Smooth muscle cell (in vitro differentiated cells): Measurements from ENCODE around the gene FPR2. TPM values are rescaled to one million over a fixed set of nuclear protein-coding genes. Genes with fewer than 3 reads are reported as not detected.

ENCODE experiments used
- DNase-seq: peaks from one replicate; lab custom pipeline; 2025; ENCODE audit not compliant: unreplicated experiment; lab: John Stamatoyannopoulos, UW
- H2AFZ ChIP-seq: fragments of 200-600 bp; sonication (generic); 2 replicates; pipeline ENCODE4 v1.6.0; 2016; ENCODE audit warnings: antibody characterized with exemption, low read depth, mild to moderate bottlenecking
- H3F3A ChIP-seq: fragments of 200-600 bp; sonication (generic); 2 replicates; pipeline ENCODE4 v1.6.0; 2017; ENCODE audit warnings: antibody characterized with exemption, low read depth
- H3K27ac ChIP-seq: fragments of 200-600 bp; sonication (generic); 2 replicates; pipeline ENCODE4 v1.5.1; 2016; ENCODE audit warnings: low read depth, mild to moderate bottlenecking
- H3K27me3 ChIP-seq: fragments of 200-600 bp; sonication (generic); 2 replicates; pipeline ENCODE4 v1.6.1; 2016; ENCODE audit warnings: low read depth, mild to moderate bottlenecking
- H3K36me3 ChIP-seq: fragments of 200-600 bp; sonication (generic); 2 replicates; pipeline ENCODE4 v1.5.1; 2016; ENCODE audit warnings: low read depth
- H3K4me1 ChIP-seq: fragments of 200-600 bp; sonication (generic); 2 replicates; pipeline ENCODE4 v1.5.1; 2016; ENCODE audit warnings: low read depth
- H3K4me2 ChIP-seq: fragments of 200-600 bp; sonication (generic); 2 replicates; pipeline ENCODE4 v1.6.0; 2016; ENCODE audit warnings: mild to moderate bottlenecking
- H3K4me3 ChIP-seq: fragments of 200-600 bp; sonication (generic); 2 replicates; pipeline ENCODE4 v1.5.1; 2016; ENCODE audit warnings: mild to moderate bottlenecking
- H3K79me2 ChIP-seq: fragments of 200-600 bp; sonication (generic); 2 replicates; pipeline ENCODE4 v1.6.0; 2016; ENCODE audit warnings: low read depth, mild to moderate bottlenecking
- H3K9ac ChIP-seq: fragments of 200-600 bp; sonication (generic); 2 replicates; pipeline ENCODE4 v1.6.0; 2016; ENCODE audit warnings: low read depth
- H3K9me3 ChIP-seq: fragments of 200-600 bp; sonication (generic); replicated peaks from 2 replicates; pipeline ENCODE4 v1.5.1; 2016; ENCODE audit warnings: low read depth
- H4K20me1 ChIP-seq: fragments of 200-600 bp; sonication (generic); 2 replicates; pipeline ENCODE4 v1.6.0; 2016; ENCODE audit warnings: low read depth
- WGBS: methylation state at CpG from one replicate; pipeline ENCODE4 v1.1.7; 2016; ENCODE audit warnings: low lambda C conversion rate; 5-methylcytosine and 5-hydroxymethylcytosine counted together
- polyA plus RNA-seq: library from polyadenylated mRNA; unstranded; fragments of >200 nt; fragmentation: Nextera tagmentation; extraction: Ambion mirVana; gene quantifications from 2 replicates; pipeline ENCODE4 v1.2.1, GENCODE V29; 2016
- total RNA-seq: library from RNA; depleted of rRNA; stranded (reverse); fragments of >200 nt; gene quantifications from 2 replicates; pipeline ENCODE4 v1.2.3, GENCODE V29; 2014
- TF ChIP-seq, protein P1 (sequence below): fragments of 200-600 bp; sonication (generic); IDR thresholded peaks from 2 replicates; pipeline ENCODE4 v1.5.1; 2017; ENCODE audit warnings: borderline replicate concordance, mild to moderate bottlenecking, antibody characterized with exemption; ENCODE audit not compliant: insufficient read depth, poor library complexity, severe bottlenecking

Gene FPR2
- total and polyA plus RNA-seq, 2 experiments from 2014 or later = not detected

DNA sequence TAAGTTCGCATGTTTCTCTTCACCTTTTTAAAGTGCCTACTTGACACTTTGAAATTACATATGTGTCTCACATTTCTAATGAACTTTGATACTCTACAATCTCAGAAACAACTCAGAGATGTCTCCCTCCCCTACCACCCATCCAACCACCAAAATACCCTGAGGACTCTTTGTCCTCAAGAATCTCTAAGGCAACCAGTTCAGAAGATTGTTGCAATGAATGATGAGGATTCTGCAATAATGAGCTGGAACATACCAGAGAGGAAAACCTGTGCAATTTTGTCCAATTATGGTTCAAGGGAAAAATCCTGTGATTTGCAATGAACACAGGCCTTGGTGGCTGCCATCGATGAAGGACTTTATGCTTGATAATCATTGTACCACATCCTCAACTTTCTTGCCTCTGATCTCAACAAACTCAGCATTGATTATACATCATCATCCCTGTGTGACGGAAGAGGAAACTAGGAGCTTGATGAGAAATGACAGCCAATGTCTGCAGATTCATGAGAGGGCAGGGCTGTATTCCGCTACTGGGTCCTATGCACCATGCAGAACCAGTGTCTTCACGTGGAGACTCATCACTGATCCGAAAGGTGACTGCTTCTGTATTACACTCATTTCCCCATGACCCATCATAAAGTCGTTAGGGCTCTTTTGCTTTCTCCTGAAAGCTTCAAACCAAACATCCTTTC, 10.4 kb upstream of the FPR2 start:
- Histone ChIP-seq H3K36me3 (no peaks in the 10 kb centered on the region), H3K4me1 (no peaks in the 10 kb centered on the region), H4K20me1 (no peaks in the 10 kb centered on the region), H3K9ac (no peak overlapping the region), H2AFZ (no peak overlapping the region), H3K79me2 (no peaks in the 10 kb centered on the region), H3K4me2 (no peak overlapping the region), H3K27ac (no peak overlapping the region), H3K27me3 (no peaks in the 10 kb centered on the region), H3K9me3 (no peaks in the 10 kb centered on the region), H3K4me3 (no peak overlapping the region), H3F3A (no peaks in the 10 kb centered on the region)
- WGBS = 70% methylated on average over 7 of the region's 7 CpGs
- TF ChIP-seq, protein P1, sequence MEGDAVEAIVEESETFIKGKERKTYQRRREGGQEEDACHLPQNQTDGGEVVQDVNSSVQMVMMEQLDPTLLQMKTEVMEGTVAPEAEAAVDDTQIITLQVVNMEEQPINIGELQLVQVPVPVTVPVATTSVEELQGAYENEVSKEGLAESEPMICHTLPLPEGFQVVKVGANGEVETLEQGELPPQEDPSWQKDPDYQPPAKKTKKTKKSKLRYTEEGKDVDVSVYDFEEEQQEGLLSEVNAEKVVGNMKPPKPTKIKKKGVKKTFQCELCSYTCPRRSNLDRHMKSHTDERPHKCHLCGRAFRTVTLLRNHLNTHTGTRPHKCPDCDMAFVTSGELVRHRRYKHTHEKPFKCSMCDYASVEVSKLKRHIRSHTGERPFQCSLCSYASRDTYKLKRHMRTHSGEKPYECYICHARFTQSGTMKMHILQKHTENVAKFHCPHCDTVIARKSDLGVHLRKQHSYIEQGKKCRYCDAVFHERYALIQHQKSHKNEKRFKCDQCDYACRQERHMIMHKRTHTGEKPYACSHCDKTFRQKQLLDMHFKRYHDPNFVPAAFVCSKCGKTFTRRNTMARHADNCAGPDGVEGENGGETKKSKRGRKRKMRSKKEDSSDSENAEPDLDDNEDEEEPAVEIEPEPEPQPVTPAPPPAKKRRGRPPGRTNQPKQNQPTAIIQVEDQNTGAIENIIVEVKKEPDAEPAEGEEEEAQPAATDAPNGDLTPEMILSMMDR = no peak
- no peak for DNase-seq

GRCh38 chr19:51751655-51752054, 9.3 kb upstream of the FPR2 start, which contains the start of gene FPR1:
Gene FPR1 (minus strand): TSS chr19:51751878. CDS start chr19:51746994, 4,884 bp downstream.
- Histone ChIP-seq H3K27ac (no peak within 1 kb of the TSS), H3K9me3 (no peaks in the 10 kb centered on the region), H3F3A (no peaks in the 10 kb centered on the region), H3K36me3 (no peaks in the 10 kb centered on the region), H3K79me2 (no peaks in the 10 kb centered on the region), H3K4me3 (no peak within 1 kb of the TSS), H3K4me2 (no peak within 1 kb of the TSS), H2AFZ (no peak within 1 kb of the TSS), H3K9ac (no peak within 1 kb of the TSS), H3K4me1 (no peaks in the 10 kb centered on the region), H4K20me1 (no peaks in the 10 kb centered on the region), H3K27me3 (no peaks in the 10 kb centered on the region)
- TF ChIP-seq, protein P1 = no peak
- WGBS = 87% methylated on average over 2 of the region's 2 CpGs
- no peak for DNase-seq

DNA sequence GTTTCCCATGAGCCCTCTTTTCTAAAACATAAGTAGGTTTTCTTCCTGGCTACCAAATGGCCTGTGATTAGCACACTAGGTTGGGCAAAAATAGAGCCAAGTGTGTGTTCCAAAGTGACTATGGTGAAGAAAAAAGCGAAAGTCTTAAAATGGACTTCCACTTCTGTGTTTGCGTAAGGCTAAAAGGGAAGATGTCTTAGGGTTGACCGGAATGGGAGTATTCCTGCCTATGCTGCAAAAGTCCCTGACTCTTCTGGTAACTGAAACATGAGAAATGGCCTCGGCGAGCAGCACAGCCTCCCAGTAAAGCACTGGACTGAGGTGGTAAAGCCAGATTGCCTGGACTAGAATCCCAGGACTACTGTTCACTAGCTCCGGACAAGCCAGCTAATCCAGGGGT, 6.9 kb upstream of the FPR2 start:
- no peak overlapping the region for H3K27ac ChIP-seq
- H3K36me3 ChIP-seq = no peaks in the 10 kb centered on the region
- H3K9me3 ChIP-seq = no peaks in the 10 kb centered on the region
- no peak overlapping the region for H3K9ac ChIP-seq
- H3K79me2 ChIP-seq = no peaks in the 10 kb centered on the region
- no peak overlapping the region for H3K4me2 ChIP-seq
- TF ChIP-seq, protein P1 = no peak
- WGBS = 84% methylated on average over 6 of the region's 6 CpGs
- no peak overlapping the region for H2AFZ ChIP-seq
- no peak for DNase-seq
- no peaks in the 10 kb centered on the region for H3K4me1 ChIP-seq
- H3F3A ChIP-seq = no peaks in the 10 kb centered on the region
- H4K20me1 ChIP-seq = no peaks in the 10 kb centered on the region
- H3K27me3 ChIP-seq = no peaks in the 10 kb centered on the region
- no peak overlapping the region for H3K4me3 ChIP-seq

DNA sequence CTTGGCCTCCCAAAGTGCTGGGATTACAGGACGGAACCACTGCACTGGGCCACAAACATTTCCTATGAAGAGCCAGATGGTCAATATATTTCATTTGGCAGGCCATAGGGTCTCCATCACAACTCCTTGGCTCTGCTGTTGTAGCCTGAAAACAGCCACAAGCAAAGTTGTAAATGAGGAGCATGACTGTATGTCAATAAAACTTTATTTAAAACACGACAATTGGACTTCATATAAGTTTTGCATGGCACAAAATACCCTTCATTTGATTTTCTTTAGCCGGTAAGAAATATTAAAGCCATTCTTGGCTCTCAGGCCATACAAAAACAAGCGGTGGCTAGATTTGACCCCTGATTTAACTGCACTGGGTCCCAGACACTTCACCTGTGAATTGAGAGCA, 6.2 kb upstream of the FPR2 start:
- Histone ChIP-seq H3K36me3 (no peaks in the 10 kb centered on the region), H3K9me3 (no peaks in the 10 kb centered on the region), H3K27me3 (no peaks in the 10 kb centered on the region), H3K4me1 (no peaks in the 10 kb centered on the region), H3F3A (no peaks in the 10 kb centered on the region), H4K20me1 (no peaks in the 10 kb centered on the region), H3K27ac (no peak overlapping the region), H2AFZ (no peak overlapping the region), H3K79me2 (no peaks in the 10 kb centered on the region), H3K9ac (no peak overlapping the region), H3K4me2 (no peak overlapping the region), H3K4me3 (no peak overlapping the region)
- TF ChIP-seq, protein P1 = no peak
- DNase-seq = no peak
- 84% methylated on average over 4 of the region's 4 CpGs for WGBS
